Measurements from ENCODE around the gene NAA16. TPM values are rescaled to one million over a fixed set of nuclear protein-coding genes. Genes with fewer than 3 reads are reported as not detected.

Gene NAA16
- total and polyA plus RNA-seq, 2 donors (not counting 1 experiment from before 2014, with no cell fraction given), result 14.3 to 33.5 TPM

DNA sequence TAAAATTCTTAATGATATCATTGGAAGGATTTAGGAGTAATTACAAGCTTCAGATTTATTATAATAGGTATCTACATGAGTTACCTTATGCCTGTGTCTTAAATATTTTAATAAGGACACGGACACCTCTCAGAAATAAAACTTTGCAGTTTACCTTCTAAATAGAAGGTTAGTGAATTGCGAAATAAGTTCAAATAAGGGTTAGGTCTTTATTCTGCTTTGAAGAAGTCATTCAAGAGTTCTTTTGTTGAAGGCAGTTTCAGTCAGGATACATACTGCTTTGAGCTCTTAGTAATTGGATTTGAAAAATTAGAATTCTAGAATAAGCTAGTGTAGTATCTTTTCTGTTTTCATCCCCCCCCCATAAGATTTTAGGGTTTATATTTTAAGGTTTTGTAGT lies 53.0 kb downstream of the NAA16 start:
- Histone ChIP-seq H3K4me1 (ENCODE audit: control insufficient read depth in 2 of 2, insufficient read depth in 2 of 2, low read length in 2 of 2) (no peaks in the 10 kb centered on the region), H3K9me3 (ENCODE audit: control extremely low read depth in 1 of 3, control insufficient read depth in 2 of 3, insufficient read depth in 1 of 3, low read length in 2 of 3) (no peaks in the 10 kb centered on the region), H3K36me3 (replicated peaks in 1 of 2; ENCODE audit: control extremely low read depth in 1 of 2, control insufficient read depth in 1 of 2, extremely low read depth in 1 of 2, insufficient read depth in 2 of 2, low read length in 1 of 2) (peaks cover 3 to 47% of the 10 kb centered on the region in 2 experiments), H4K20me1 (ENCODE audit: control insufficient read depth, insufficient read depth, low read length, poor library complexity, severe bottlenecking) (no peaks in the 10 kb centered on the region), H3K27ac (ENCODE audit: low read length in 2 of 2) (no peak overlapping the region), H3K27me3 (replicated peaks in 1 of 4; ENCODE audit: control extremely low read depth in 1 of 4, control insufficient read depth in 3 of 4, insufficient read depth in 4 of 4, low read length in 3 of 4) (no peaks in the 10 kb centered on the region), H2AFZ (ENCODE audit: insufficient read depth, low read depth, low read length, poor library complexity, severe bottlenecking) (no peak overlapping the region), H3K4me3 (ENCODE audit: control extremely low read depth in 1 of 5, extremely low read depth in 1 of 5, insufficient read depth in 1 of 5, low read depth in 2 of 5, low read length in 4 of 5) (no peak overlapping the region), H3K4me2 (replicated peaks; ENCODE audit: low read depth, low read length, poor library complexity, severe bottlenecking) (no peak overlapping the region), H3K9ac (ENCODE audit: low read length) (no peak overlapping the region), H3K79me2 (ENCODE audit: control insufficient read depth, insufficient read depth, low read length) (no peaks in the 10 kb centered on the region)
- intact Hi-C loops (cut with micrococcal nuclease), result no loop called here
- ATAC-seq (ENCODE audit: low read depth), result no peak
- no CpG with 5 or more reads among the region's 2 CpGs for WGBS (ENCODE audit: insufficient coverage)
- POLR2A ChIA-PET, result no interaction called here
- no peaks in the 10 kb centered on the region for H3K27me3 Mint-ChIP-seq
- CTCF ChIA-PET, result interaction anchor here (1.0 kb wide), 1 partner anchor 18 kb away, joined by 3 read pairs; no protein-coding TSS in a partner anchor
- no peak overlapping the region for H3K27ac Mint-ChIP-seq
- no peak for DNase-seq
- TF ChIP-seq, protein P1, sequence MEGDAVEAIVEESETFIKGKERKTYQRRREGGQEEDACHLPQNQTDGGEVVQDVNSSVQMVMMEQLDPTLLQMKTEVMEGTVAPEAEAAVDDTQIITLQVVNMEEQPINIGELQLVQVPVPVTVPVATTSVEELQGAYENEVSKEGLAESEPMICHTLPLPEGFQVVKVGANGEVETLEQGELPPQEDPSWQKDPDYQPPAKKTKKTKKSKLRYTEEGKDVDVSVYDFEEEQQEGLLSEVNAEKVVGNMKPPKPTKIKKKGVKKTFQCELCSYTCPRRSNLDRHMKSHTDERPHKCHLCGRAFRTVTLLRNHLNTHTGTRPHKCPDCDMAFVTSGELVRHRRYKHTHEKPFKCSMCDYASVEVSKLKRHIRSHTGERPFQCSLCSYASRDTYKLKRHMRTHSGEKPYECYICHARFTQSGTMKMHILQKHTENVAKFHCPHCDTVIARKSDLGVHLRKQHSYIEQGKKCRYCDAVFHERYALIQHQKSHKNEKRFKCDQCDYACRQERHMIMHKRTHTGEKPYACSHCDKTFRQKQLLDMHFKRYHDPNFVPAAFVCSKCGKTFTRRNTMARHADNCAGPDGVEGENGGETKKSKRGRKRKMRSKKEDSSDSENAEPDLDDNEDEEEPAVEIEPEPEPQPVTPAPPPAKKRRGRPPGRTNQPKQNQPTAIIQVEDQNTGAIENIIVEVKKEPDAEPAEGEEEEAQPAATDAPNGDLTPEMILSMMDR (IDR thresholded peaks at IDR 0.05), result no peak
- TF ChIP-seq EZH2 (IDR thresholded peaks at IDR 0.05; ENCODE audit: borderline replicate concordance, insufficient read depth, low read depth, low read length, poor library complexity, severe bottlenecking), result no peak
- H3K4me1 Mint-ChIP-seq, result no peaks in the 10 kb centered on the region
- no peak overlapping the region for H3K4me3 Mint-ChIP-seq
- H3K9me3 Mint-ChIP-seq (ENCODE audit: insufficient read depth), result no peaks in the 10 kb centered on the region

DNA sequence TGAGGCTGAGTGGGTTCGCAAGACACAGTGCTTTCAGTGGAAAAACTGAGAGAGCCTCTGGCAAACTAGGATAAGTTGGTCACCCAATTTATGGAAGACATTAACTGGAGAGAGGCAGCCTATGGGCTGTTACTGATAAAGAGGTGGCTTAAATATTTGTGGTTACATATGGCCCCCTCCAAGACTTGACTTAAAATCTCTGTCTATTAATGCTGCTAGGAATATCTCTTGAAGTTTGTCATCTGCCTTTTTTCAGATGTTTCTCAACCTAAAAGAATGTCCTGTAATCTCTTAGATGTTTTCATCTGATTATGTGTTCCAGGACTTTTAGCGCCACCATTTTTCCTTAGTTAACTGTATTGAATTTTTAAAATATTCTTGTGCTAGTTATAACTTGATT lies 54.6 kb downstream of the NAA16 start:
- CTCF ChIA-PET, result no interaction called here
- Histone ChIP-seq H3K4me1 (ENCODE audit: control insufficient read depth in 2 of 2, insufficient read depth in 2 of 2, low read length in 2 of 2) (no peaks in the 10 kb centered on the region), H3K9ac (ENCODE audit: low read length) (no peak overlapping the region), H3K9me3 (ENCODE audit: control extremely low read depth in 1 of 3, control insufficient read depth in 2 of 3, insufficient read depth in 1 of 3, low read length in 2 of 3) (no peaks in the 10 kb centered on the region), H4K20me1 (ENCODE audit: control insufficient read depth, insufficient read depth, low read length, poor library complexity, severe bottlenecking) (no peaks in the 10 kb centered on the region), H3K4me3 (ENCODE audit: control extremely low read depth in 1 of 5, extremely low read depth in 1 of 5, insufficient read depth in 1 of 5, low read depth in 2 of 5, low read length in 4 of 5) (no peak overlapping the region), H3K79me2 (ENCODE audit: control insufficient read depth, insufficient read depth, low read length) (no peaks in the 10 kb centered on the region), H3K36me3 (replicated peaks in 1 of 2; ENCODE audit: control extremely low read depth in 1 of 2, control insufficient read depth in 1 of 2, extremely low read depth in 1 of 2, insufficient read depth in 2 of 2, low read length in 1 of 2) (peaks cover 3 to 44% of the 10 kb centered on the region in 2 experiments), H3K4me2 (replicated peaks; ENCODE audit: low read depth, low read length, poor library complexity, severe bottlenecking) (no peak overlapping the region), H3K27ac (ENCODE audit: low read length in 2 of 2) (no peak overlapping the region), H2AFZ (ENCODE audit: insufficient read depth, low read depth, low read length, poor library complexity, severe bottlenecking) (no peak overlapping the region), H3K27me3 (replicated peaks in 1 of 4; ENCODE audit: control extremely low read depth in 1 of 4, control insufficient read depth in 3 of 4, insufficient read depth in 4 of 4, low read length in 3 of 4) (no peaks in the 10 kb centered on the region)
- POLR2A ChIA-PET, result no interaction called here
- DNase-seq (no peak), ATAC-seq (ENCODE audit: low read depth) (no peak)
- Mint-ChIP-seq H3K27me3 (no peaks in the 10 kb centered on the region), H3K9me3 (ENCODE audit: insufficient read depth) (no peaks in the 10 kb centered on the region), H3K27ac (no peak overlapping the region), H3K4me3 (no peak overlapping the region), H3K4me1 (no peaks in the 10 kb centered on the region)
- intact Hi-C loops (cut with micrococcal nuclease), result no loop called here
- no peak for TF ChIP-seq EZH2 (IDR thresholded peaks at IDR 0.05; ENCODE audit: borderline replicate concordance, insufficient read depth, low read depth, low read length, poor library complexity, severe bottlenecking)
- TF ChIP-seq, protein P1 (IDR thresholded peaks at IDR 0.05), result no peak
- WGBS (ENCODE audit: insufficient coverage), result 100% methylated on average over 1 of the region's 2 CpGs
